BLaER1 treated with 17β-estradiol and CSF1 and Interleukin-3, amounts not matched to agents 10 nM and 100 nM (cell line): ENCODE data around the gene PNPLA1.

ENCODE experiments used
- H3K27ac ChIP-seq, 11 experiments: shearing (Covaris generic); formaldehyde crosslinking; 2 replicates each; pipeline ENCODE4 v1.8.1; 2022
- H3K27me3 ChIP-seq, 11 experiments: shearing (Covaris generic); formaldehyde crosslinking; 2 replicates each; pipeline ENCODE4 v1.8.1; 2022
- H3K36me3 ChIP-seq, 11 experiments: shearing (Covaris generic); formaldehyde crosslinking; 2 replicates each; pipeline ENCODE4 v1.8.1; 2022
- H3K4me1 ChIP-seq, 10 experiments: shearing (Covaris generic); formaldehyde crosslinking; 2 replicates each; pipeline ENCODE4 v1.8.1; 2022
- H3K4me2 ChIP-seq, 11 experiments: shearing (Covaris generic); formaldehyde crosslinking; 2 replicates each; pipeline ENCODE4 v1.8.1; 2022
- H3K4me3 ChIP-seq, 10 experiments: shearing (Covaris generic); formaldehyde crosslinking; 2 replicates each; pipeline ENCODE4 v1.8.1; 2022
- H3K9ac ChIP-seq, 11 experiments: shearing (Covaris generic); formaldehyde crosslinking; 2 replicates each; pipeline ENCODE4 v1.8.1; 2022
- H3K9me3 ChIP-seq, 11 experiments: shearing (Covaris generic); formaldehyde crosslinking; replicated peaks in 1 of 11; 2 replicates each; pipeline ENCODE4 v1.8.1; 2022
- H4K20me1 ChIP-seq, 11 experiments: shearing (Covaris generic); formaldehyde crosslinking; 2 replicates each; pipeline ENCODE4 v1.8.1; 2022
- Cebpa-rat ChIP-seq, 11 experiments: shearing (Covaris generic); IDR thresholded peaks; 2 replicates each; pipeline ENCODE4 v1.8.1; 2022

PNPLA1 gene

DNA sequence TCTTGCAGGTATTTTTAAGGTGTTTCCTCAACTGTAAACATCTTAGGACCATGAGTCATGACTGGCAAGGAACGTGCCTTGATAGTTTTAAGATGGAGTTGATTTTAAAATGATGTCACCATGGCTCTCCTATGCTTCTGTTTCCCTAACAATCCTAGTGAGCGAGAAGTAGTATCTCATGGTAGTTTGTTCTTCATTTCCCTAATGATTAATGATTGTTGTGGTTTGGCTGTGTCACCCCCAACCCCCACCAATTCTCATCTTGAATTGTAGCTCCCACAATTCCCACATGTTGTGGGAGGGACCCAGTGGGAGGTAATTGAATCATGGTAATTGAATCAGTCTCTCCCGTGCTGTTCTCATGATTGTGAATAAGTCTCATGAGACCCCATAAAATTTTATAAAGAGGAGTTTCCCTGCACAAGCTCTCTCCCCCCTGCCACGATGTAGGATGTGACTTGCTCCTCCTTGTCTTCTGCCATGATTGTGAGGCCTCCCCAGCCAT, 83.6 kb downstream of the PNPLA1 start:
- peaks cover 18 to 54% (median 45%) of the 10 kb centered on the region in 10 experiments for H3K4me1 ChIP-seq
- no peaks in the 10 kb centered on the region for H3K36me3 ChIP-seq
- H3K9me3 ChIP-seq = peaks cover 10 to 24% (median 16%) of the 10 kb centered on the region in 11 experiments; a peak in 20 of 22 replicates
- H4K20me1 ChIP-seq = no peaks in the 10 kb centered on the region
- H3K27ac ChIP-seq = no peak overlapping the region
- H3K27me3 ChIP-seq = no peaks in the 10 kb centered on the region
- H3K4me2 ChIP-seq = no peak overlapping the region
- H3K4me3 ChIP-seq = no peak overlapping the region
- H3K9ac ChIP-seq = no peak overlapping the region
- no peak for TF ChIP-seq Cebpa-rat (IDR thresholded peaks at IDR 0.05)

DNA sequence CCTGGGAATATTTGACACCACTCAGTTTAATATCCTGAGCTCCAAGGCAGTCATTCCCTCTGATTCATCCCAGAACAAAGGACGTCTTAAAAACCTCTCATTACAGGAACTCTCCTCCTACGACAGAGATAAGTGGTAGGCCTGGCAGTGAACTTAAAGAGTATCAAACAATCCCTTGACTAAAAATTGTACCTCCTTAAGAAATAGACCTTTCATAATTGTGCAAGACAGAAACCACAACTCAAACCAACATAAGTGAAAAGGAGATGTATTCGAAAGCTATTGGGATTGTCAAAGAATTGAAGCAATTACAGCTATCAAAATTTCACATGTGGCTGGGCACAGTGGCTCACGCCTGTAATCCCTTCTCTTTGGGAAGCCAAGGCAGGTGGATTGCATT, 86.0 kb downstream of the PNPLA1 start:
- H4K20me1 ChIP-seq = no peaks in the 10 kb centered on the region
- no peak overlapping the region for H3K9ac ChIP-seq
- H3K36me3 ChIP-seq = no peaks in the 10 kb centered on the region
- peak overlapping the region in 2 of 11 experiments; percentile 16 to 24; a peak in 3 of 22 replicates for H3K4me2 ChIP-seq
- H3K27me3 ChIP-seq = no peaks in the 10 kb centered on the region
- no peak overlapping the region for H3K27ac ChIP-seq
- H3K9me3 ChIP-seq = peaks cover 10 to 24% (median 16%) of the 10 kb centered on the region in 11 experiments; a peak in 20 of 22 replicates
- TF ChIP-seq Cebpa-rat (IDR thresholded peaks at IDR 0.05) = no peak
- no peak overlapping the region for H3K4me3 ChIP-seq
- H3K4me1 ChIP-seq = peaks cover 26 to 54% (median 47%) of the 10 kb centered on the region in 10 experiments

DNA sequence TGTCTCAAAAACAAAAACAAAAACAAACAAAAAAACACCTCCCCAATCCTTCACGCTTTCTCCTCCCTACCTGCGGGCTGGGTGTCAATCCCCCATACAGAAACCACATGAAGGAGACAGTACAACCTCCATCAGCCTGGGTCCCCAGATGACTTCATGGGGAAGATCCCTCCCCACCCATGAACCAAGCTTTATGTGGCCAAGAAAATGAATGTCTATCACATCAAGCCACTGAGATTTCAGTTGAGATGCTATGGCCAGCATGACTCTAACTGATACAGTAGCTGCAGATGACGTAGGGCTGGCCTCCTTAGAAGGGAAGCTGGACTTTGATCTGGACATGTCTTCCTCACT, 88.0 kb downstream of the PNPLA1 start:
- Histone ChIP-seq H3K9me3 (peaks cover 5 to 17% (median 11%) of the 10 kb centered on the region in 11 experiments; a peak in 20 of 22 replicates), H3K27me3 (no peaks in the 10 kb centered on the region), H3K9ac (no peak overlapping the region), H3K36me3 (no peaks in the 10 kb centered on the region), H4K20me1 (no peaks in the 10 kb centered on the region), H3K4me2 (peak overlapping the region in 10 of 11 experiments; percentile 45 to 88 (median 63); a peak in 17 of 22 replicates), H3K4me3 (no peak overlapping the region), H3K27ac (no peak overlapping the region), H3K4me1 (peaks cover 27 to 59% (median 46%) of the 10 kb centered on the region in 10 experiments)
- TF ChIP-seq Cebpa-rat (IDR thresholded peaks at IDR 0.05) = no peak
